PFSK-1 (cell line): ENCODE results near the gene GRIK3.

Experiments
- POLR2AphosphoS5 ChIP-seq: IDR thresholded peaks from 2 replicates; pipeline ENCODE4 v1.6.1; 2012; ENCODE audit warnings: low read depth, mild to moderate bottlenecking, control low read depth, low read length, moderate library complexity
- SIN3A ChIP-seq: IDR thresholded peaks from 2 replicates; pipeline ENCODE4 v1.6.1; 2012; ENCODE audit warnings: mild to moderate bottlenecking, low read length, moderate library complexity, borderline replicate concordance; ENCODE audit not compliant: insufficient read depth
- TF ChIP-seq, protein P1 (sequence below), 2 experiments: IDR thresholded peaks; 2 replicates each; pipeline versions ENCODE4 v1.6.1 to v1.8.0; 2011 to 2012; ENCODE audit warnings: low read depth in 2 of 2, low read length in 2 of 2, control low read depth in 1 of 2, inconsistent platforms in 1 of 2, mild to moderate bottlenecking in 1 of 2, moderate library complexity in 1 of 2; ENCODE audit not compliant: insufficient read depth in 1 of 2

DNA sequence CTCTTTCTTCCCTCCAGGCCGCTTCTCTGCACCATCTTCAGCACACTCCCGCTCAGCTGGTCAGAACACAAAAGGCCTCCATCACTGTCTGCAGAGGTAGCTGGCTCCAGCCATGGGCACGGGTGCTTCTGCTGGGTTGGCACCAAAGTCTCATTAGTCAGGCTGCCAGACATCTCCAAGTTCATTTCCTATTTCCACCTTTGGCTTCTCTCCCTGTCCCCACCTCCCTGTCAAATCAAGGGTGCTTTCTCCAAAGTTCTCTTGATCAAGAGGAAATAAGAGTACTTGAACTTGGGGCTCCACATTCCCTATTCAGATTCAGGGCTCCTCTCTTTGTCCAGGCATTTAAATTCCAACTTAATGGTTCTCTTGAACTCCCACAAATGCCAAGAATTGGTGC is 33.9 kb upstream of the GRIK3 start:
- TF ChIP-seq, protein P1, sequence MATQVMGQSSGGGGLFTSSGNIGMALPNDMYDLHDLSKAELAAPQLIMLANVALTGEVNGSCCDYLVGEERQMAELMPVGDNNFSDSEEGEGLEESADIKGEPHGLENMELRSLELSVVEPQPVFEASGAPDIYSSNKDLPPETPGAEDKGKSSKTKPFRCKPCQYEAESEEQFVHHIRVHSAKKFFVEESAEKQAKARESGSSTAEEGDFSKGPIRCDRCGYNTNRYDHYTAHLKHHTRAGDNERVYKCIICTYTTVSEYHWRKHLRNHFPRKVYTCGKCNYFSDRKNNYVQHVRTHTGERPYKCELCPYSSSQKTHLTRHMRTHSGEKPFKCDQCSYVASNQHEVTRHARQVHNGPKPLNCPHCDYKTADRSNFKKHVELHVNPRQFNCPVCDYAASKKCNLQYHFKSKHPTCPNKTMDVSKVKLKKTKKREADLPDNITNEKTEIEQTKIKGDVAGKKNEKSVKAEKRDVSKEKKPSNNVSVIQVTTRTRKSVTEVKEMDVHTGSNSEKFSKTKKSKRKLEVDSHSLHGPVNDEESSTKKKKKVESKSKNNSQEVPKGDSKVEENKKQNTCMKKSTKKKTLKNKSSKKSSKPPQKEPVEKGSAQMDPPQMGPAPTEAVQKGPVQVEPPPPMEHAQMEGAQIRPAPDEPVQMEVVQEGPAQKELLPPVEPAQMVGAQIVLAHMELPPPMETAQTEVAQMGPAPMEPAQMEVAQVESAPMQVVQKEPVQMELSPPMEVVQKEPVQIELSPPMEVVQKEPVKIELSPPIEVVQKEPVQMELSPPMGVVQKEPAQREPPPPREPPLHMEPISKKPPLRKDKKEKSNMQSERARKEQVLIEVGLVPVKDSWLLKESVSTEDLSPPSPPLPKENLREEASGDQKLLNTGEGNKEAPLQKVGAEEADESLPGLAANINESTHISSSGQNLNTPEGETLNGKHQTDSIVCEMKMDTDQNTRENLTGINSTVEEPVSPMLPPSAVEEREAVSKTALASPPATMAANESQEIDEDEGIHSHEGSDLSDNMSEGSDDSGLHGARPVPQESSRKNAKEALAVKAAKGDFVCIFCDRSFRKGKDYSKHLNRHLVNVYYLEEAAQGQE (IDR thresholded peaks at IDR 0.05; ENCODE audit: insufficient read depth in 1 of 2, low read depth in 2 of 2, low read length in 2 of 2), result no peak
- TF ChIP-seq SIN3A (no peak), POLR2AphosphoS5 (no peak)
